Stimulated activated naive CD8-positive, alpha-beta T cell treated with anti-CD3 and anti-CD28 coated beads, Interleukin-15, Interleukin-2, amounts not matched to agents 100 ng/mL and 50 ng/mL, for 24 hours (primary cell): ENCODE data around the gene SELENOV.

Experiments
- H3K27ac Mint-ChIP-seq: one replicate; pipeline ENCODE4 v1.8.0; 2021; ENCODE audit warnings: mild to moderate bottlenecking, mixed read lengths
- H3K27me3 Mint-ChIP-seq: one replicate; pipeline ENCODE4 v1.8.0; 2021; ENCODE audit warnings: mixed read lengths
- H3K36me3 Mint-ChIP-seq: one replicate; pipeline ENCODE4 v1.8.0; 2021; ENCODE audit warnings: low read depth, mixed read lengths
- H3K4me1 Mint-ChIP-seq: one replicate; pipeline ENCODE4 v1.8.0; 2021; ENCODE audit warnings: low read depth, mixed read lengths
- H3K4me3 Mint-ChIP-seq: one replicate; pipeline ENCODE4 v1.8.0; 2021; ENCODE audit warnings: mild to moderate bottlenecking, mixed read lengths
- H3K9me3 Mint-ChIP-seq: one replicate; pipeline ENCODE4 v1.8.0; 2021; ENCODE audit warnings: mixed read lengths

Gene SELENOV

GRCh38 chr19:39553082-39553652 is 38.2 kb downstream of the SELENOV start:
- Mint-ChIP-seq H3K9me3 (no peaks in the 10 kb centered on the region), H3K4me3 (no peak overlapping the region), H3K27ac (no peak overlapping the region), H3K4me1 (peaks cover 16% of the 10 kb centered on the region), H3K27me3 (no peaks in the 10 kb centered on the region), H3K36me3 (no peaks in the 10 kb centered on the region)

- Mint-ChIP-seq H3K4me1 (peaks cover 27% of the 10 kb centered on the region), H3K36me3 (no peaks in the 10 kb centered on the region), H3K9me3 (no peaks in the 10 kb centered on the region), H3K27ac (no peak overlapping the region), H3K4me3 (no peak overlapping the region), H3K27me3 (no peaks in the 10 kb centered on the region)
These were observed 39.9 kb downstream of the SELENOV start for GRCh38 chr19:39554701-39555311.

- Mint-ChIP-seq H3K9me3 (no peaks in the 10 kb centered on the region), H3K4me1 (peaks cover 27% of the 10 kb centered on the region), H3K36me3 (no peaks in the 10 kb centered on the region), H3K4me3 (no peak overlapping the region), H3K27me3 (no peaks in the 10 kb centered on the region), H3K27ac (no peak overlapping the region)
These were observed 40.9 kb downstream of the SELENOV start for GRCh38 chr19:39555883-39556282.

GRCh38 chr19:39557811-39558623 is 43.1 kb downstream of the SELENOV start:
- Mint-ChIP-seq H3K36me3 (no peaks in the 10 kb centered on the region), H3K27ac (peak overlapping the region; percentile 59), H3K27me3 (no peaks in the 10 kb centered on the region), H3K9me3 (no peaks in the 10 kb centered on the region), H3K4me3 (peak overlapping the region; percentile 51), H3K4me1 (peaks cover 20% of the 10 kb centered on the region)

GRCh38 chr19:39558624-39559117 is 43.7 kb downstream of the SELENOV start:
- Mint-ChIP-seq H3K9me3 (no peaks in the 10 kb centered on the region), H3K4me3 (peak overlapping the region; percentile 51), H3K4me1 (peaks cover 20% of the 10 kb centered on the region), H3K27me3 (no peaks in the 10 kb centered on the region), H3K36me3 (no peaks in the 10 kb centered on the region), H3K27ac (peak overlapping the region; percentile 73)

GRCh38 chr19:39563408-39563807 is 48.5 kb downstream of the SELENOV start:
- Mint-ChIP-seq H3K27ac (no peak overlapping the region), H3K36me3 (no peaks in the 10 kb centered on the region), H3K4me1 (peaks cover 8% of the 10 kb centered on the region), H3K4me3 (no peak overlapping the region), H3K27me3 (no peaks in the 10 kb centered on the region), H3K9me3 (no peaks in the 10 kb centered on the region)

GRCh38 chr19:39566064-39566463 is 51.1 kb downstream of the SELENOV start:
- Mint-ChIP-seq H3K9me3 (no peaks in the 10 kb centered on the region), H3K36me3 (no peaks in the 10 kb centered on the region), H3K4me1 (no peaks in the 10 kb centered on the region), H3K27me3 (peaks cover 4% of the 10 kb centered on the region), H3K27ac (no peak overlapping the region), H3K4me3 (no peak overlapping the region)

GRCh38 chr19:39568604-39569003 is 53.7 kb downstream of the SELENOV start:
- Mint-ChIP-seq H3K27me3 (peaks cover 16% of the 10 kb centered on the region), H3K27ac (no peak overlapping the region), H3K4me3 (no peak overlapping the region), H3K4me1 (no peaks in the 10 kb centered on the region), H3K36me3 (no peaks in the 10 kb centered on the region), H3K9me3 (peaks cover 9% of the 10 kb centered on the region)
